HG02571 (cell line): ENCODE measurements around the gene BCAS1.

Experiments
- ATAC-seq: cut with Tn5 transposase; IDR thresholded peaks from one replicate; pipeline ENCODE4 v1.9.1; 2021; ENCODE audit warnings: mild to moderate bottlenecking, moderate library complexity; ENCODE audit not compliant: unreplicated experiment

Gene BCAS1

DNA sequence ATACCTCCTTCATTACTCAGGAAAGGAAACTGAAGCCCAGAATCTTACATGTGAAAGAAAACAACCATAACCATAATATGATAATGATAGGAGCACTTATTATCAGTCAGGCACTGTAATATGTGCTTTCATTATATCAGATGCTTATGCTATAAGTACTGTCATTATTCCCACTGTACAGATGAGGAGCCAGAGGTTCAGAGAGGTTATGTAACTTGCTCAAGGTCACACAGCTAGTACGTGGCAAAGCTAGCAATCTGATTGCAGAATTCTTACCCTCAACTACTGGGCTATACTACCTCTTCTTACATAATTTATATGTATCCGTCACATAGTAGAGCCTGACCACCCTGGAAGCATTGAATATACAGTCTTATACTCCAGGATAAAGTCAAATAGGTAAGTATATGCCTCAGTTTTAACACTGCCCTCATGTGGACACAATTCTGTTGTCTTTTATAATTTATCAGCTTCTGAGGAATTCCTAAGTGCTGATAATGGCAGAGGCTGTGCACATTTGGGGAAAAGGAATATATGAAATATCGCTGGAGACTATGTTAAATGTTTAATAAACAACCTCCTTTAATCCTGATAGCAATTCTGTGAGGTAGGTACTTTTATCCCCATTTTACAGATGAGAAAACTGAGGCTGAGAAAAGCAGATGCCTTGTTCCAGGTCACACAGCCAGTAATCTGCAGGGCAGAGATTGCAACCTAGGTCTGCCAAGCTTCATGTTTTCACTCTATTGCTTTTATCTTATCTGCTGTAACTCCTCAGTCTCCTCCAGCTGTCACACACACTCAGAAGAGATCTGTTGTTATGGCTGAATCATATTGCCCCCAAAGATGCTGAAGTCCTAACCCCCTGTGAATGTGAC, 13.4 kb downstream of the BCAS1 start:
- no peak for ATAC-seq

DNA sequence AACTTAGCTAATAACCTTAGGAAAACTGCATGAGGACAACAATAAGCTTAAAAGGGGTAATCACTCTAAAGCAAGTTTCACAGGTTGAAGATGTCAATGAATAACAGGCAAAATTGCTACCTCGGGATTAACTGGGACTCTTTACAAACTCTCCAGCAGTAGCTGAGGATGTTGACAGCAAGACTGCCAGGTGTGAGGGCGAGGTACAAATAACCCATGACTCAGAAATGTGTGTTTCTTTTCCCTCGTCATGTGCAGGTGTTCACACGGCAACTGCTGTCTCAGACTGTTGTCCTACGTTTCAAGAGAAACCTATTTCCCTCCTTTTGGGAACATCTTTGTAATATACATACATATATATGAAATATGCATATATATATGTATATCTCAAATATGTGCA, 15.9 kb downstream of the BCAS1 start:
- no peak for ATAC-seq

DNA sequence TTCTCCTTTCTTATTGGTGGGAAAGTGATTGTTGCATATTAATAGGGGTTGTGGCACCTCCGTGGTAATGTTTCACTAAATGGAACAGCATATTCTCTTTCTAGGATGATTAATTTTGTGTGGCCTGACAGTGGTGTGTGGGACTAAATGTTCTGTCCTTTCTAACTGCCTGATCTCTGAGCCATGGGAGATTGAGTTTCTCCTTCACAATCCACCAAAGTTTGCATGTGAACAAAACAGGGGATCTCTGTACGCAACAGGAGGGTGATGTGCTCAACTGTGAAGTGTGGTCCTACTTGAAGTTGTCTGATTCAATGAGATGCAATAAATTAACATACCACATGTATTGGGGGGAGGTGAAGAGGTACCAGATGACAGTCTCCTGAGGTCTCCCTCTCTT, 19.3 kb downstream of the BCAS1 start:
- no peak for ATAC-seq

DNA sequence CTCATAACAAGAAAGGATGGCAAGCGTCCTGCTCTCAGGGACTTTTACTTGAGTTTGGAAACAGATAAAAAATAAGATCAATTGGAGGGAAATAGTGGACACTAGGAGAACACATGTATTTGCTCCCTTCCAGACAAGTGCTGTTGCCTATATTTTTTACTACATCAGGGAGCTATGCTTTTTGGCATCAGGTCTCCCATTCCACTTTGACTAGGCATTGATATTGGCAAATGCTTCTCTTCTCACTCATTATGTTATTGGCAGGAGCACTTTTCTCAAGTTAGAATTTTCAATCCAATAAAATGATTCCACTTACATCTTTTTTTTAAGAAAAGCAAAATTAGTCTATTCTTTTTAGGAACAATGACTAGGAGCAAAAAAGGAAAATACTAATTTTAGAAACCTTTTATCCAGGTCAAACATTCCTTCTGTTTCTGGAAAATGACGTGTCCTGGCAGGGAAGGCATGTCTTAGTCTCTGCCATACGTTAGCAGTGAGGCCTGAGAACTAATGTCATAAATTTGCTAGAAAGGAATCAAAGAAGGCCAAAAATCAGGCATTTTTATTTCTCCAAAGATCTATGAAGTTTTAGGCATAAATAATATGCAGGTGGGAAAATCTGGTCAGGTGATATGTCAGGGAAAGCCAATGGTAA, 21.4 kb downstream of the BCAS1 start:
- no peak for ATAC-seq

DNA sequence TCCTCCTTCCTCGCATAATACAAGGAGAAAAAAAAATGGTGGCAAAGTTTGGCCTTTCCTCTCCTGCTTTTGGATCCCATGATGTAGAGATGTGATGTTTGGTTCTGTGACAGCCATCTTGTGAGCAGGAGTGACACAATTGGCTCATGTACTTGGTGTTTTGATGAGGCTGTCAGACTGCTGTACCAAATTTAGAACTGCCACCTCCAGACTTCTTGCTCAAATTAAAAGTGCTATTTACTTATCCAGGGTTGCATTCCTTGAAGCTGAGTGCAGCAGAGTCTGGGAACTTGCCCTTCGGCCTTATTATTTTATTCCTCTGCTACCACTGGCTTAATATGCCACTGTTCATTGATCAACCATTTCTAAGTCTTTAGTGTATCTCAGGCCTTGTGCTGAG, 21.9 kb downstream of the BCAS1 start:
- no peak for ATAC-seq

DNA sequence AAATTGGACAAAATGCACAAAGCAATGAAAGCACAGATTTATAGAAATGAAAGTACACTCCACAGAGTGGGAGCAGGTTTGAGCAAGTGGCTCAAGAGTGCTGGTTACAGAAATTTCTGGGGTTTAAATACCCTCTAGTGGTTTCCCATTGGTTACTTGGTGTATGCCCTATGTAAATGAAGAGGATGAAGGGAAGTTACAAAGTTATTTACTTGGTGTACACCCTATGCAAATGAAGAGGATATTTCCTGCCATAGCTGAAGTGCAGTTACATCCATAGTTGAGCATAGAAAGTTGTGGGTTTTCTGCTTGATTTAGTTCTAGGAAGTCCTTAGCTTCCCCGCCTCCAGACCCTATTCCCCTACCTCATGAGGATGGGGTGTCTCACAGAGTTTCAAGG, 22.7 kb downstream of the BCAS1 start:
- no peak for ATAC-seq

DNA sequence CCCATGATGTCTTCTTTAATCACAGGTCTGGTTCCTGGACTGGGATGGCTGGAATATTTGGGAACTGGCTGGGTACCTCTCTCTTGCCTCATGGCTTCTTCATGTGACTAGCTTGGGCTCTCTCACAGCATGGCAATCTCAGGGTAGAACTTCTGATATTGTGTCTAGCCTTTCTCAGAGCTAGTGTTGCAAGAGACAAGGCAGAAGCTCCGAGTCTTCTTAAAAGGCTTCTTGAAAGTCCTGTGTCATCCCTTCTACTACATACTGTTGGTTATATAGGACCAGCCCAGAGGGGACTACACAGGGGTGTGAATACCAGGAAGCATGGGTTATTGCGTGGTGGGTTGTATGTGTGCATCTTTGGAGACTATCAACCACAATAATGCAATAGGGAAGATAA, 23.3 kb downstream of the BCAS1 start:
- no peak for ATAC-seq

DNA sequence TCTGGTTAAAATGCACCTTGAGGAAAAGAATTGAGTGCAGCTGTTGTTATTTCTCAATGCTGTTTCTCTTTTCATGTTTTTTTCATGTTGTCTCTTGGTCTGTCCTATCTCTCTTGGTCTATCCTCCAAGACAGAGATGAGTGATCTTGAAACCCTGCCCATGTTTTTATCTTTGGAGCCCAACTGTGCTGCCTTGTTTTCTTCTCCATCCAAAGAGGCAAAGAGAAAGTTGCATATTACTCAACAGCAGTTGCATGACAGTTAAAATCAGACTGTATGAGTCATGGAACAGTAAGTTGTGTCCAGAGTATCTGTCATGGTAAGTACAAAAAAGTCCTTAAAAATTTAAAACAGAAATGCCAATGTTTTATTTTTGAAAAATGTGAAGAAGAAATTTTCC, 26.2 kb downstream of the BCAS1 start:
- ATAC-seq = peak; percentile 44

DNA sequence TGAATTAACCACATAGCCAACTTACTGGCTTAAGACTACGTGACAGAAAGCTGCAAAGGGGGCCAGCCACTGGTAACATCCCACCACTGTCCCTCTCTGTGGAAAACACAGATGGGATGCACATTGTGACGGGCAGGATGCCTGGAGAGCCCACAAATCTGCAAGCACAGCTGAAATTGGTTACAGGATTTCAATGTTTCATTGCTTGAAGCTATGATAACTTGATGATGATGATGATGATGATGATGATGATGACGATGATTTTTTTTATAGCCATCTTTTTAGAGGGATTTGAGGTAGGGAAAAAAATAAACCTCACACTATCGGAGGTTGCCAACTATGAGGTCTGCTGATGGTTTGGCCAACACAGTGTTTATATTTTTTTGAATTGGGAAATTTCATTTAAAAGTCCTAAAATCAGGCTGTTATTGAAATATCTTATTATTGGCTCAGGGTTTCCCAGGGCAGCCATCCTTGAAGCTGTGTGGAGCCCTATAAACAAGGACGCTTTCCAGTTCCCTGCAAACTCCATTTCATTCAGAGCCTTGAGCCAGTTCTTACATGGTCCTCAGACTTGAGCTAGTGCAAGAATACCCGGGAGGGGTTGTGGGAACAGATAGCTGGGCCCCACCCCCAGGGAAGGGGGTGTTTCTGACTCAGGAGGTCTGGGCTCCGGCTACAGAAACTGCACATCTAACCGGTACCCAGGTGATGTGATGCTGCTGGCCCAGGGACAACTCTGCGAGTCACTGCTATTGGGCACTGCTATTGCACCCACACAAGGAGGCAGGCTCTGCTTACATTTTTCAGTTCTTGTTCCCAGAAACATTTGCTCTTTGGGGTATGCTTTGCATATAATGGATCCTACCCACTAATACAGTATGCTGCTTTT, 27.1 kb downstream of the BCAS1 start:
- no peak for ATAC-seq

DNA sequence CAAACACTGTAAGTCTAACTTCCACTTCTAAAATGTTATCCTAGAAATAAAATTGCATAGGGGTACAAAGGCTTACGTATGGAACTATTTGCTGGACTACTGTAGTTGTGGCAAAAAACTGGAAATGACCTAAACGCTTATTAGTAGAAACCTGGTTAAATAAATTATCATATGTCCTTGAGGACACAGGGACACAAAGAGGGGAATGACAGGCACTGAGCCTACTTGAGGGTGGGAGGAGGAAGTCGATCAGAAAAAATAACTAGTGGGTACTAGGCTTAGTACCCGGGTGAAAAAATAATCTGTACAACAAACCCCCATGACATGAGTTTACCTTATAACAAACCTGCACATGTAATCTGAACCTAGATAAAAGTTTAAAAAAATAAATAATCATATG, 28.4 kb downstream of the BCAS1 start:
- no peak for ATAC-seq

DNA sequence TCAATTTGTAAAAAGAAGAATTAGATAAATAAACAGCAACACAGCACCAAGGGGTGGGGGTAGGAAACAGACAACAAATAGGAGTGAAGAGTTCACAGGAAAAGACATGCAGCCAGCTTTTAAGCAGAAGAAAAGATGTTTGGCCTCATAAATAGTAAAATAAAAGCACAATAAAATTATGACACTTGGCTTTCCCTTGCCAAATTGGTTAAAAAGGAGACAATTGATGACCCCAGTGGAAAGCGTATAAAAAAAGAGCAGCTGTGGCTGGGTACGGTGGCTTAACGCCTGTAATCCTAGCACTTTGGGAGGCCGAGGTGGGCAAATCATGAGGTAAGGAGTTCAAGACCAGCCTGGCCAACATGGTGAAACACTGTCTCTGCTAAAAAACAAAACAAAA, 29.1 kb downstream of the BCAS1 start:
- ATAC-seq = no peak

DNA sequence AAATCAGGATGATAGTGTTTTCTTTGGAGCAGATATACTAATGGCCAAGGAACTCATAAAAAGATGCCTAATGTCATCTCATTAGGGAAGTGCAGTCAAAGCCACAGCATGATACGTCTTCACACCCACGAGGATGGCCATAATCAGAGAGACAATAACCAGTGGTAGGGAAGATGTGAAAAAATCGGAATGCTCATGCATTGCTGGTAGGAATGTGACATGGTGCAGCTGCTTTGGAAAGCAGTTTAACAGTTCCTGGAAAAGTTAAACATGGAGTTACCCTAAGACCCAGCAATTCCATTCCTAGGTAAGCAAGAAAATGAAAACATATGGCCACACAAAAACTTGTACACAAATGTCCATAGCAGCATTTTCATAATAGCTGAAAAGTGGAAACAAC, 29.9 kb downstream of the BCAS1 start:
- ATAC-seq = no peak

DNA sequence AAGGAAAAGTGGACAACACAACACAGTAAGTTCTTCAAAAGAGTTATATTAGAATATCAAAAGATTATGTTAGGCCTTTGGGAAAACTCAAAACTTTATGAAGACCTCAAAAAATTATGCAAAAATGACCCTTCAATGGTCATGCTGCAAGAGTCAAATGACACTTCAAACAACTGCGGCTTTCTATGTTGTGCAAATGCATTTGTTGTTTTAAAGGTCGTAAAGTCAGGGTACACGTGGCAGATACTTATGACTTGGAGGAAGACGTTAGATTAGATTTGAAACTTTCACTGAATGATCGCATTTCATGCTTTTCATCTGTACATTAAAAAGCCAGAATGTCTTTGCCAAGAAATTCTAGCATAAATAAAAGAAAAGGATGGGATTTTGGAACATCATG, 31.4 kb downstream of the BCAS1 start:
- no peak for ATAC-seq

DNA sequence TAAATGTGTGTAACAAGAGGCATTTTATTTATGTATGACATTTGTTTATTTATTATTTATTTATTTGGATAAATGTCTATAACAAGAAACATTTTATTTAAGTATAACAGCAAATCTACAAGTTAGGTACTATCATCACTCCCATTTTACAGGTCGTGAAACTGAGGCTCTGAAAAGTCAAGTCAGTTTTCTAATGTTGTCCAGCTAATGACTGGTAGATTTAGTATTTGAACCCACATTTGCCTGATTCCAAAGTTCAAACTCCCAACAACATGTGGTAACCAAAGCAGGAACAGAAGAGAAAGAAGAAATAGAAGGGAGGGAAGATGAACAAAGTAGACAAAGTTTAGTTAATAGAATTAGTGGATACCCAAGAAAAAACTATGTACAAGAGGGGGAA, 32.9 kb downstream of the BCAS1 start:
- no peak for ATAC-seq

DNA sequence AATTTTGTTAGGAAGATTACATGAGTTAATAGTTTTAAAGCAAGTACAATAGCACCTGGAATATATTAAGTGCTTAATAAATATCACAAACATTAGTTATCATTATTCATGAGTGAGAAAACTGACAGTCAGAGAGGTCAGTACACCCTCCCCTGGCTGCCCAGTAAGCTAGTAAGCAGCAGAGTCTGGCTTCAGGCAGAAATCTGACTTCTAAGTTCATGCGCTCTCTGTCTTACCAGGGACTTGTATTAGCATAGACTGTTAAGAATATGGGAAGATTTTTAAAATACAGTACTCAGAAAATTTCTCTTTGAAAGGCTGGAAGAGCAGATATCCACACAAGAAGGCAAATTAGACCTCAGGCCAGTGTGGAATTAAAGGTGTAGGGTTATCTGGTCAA, 40.8 kb downstream of the BCAS1 start:
- ATAC-seq = no peak

DNA sequence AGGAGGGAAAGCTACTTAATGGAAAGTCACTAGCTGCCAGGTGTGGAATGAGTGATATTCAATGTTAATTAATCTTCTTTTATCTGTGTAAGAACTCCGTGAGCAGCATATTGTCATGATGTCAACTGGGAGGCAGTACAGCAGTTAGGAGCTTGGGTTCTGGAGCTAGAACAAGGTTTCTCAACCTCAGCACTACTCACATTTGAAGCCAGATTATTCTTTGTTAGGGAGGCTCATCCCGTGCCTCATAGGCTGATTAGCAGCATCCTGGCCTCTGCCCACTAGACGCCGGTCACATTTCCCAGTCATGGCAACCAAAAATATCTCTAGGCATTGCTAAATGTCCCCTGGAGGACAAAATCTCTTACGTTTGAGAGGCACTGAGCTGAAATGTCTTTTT, 41.2 kb downstream of the BCAS1 start:
- no peak for ATAC-seq

DNA sequence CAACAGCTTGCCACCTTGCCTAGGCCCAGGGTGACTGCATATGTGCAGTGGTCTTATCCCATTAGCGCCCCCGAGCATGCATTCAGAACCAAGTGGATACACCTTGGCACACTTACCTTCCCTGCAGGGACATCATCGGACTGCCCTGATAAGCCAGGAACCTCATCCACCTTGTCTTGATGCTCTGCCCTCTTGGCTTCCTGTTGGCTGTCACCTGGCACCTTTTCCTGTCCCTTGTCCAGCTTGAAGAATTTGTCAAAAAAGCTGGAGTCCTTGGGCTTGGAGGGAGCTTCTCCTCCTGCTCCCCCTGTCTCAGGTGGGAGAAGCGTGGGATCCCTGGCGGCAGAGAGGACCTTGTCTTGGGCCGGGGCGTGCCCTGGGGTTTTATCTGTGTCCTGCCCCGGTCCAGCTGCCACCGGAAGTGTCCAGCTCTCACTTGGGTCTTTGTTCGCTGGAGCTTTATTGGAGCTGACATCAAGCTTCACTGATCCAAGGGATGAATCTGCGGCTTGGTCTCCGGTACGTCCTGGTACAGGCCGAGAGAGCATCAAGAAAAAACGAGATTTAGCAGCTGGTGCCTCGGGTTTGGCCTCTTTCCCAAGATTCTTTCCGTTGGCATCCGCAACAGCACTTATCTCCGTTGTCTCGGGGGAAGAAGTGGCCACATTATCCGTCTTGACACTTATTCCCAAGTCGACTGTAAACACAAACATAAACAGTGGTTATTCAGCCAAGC, 42.0 kb downstream of the BCAS1 start:
- ATAC-seq = no peak

DNA sequence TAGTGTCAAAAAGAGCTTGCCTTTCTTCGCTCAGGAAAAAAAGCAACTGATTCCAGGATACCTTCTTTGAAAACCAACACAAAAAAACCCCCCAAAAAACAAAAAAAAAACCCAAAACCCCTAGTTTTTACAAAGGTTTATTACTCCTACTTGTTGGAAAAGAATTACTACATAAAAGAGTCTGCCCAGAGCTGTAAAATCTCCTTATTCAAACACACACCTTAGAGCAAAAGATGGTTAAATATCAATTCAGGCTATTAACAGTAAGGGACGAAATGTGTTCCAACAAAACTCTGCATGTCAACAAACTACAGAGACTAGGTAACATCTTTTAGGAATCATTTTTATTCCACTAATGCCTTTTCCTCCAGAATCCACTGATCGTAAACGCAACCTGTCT, 42.7 kb downstream of the BCAS1 start:
- ATAC-seq = no peak

DNA sequence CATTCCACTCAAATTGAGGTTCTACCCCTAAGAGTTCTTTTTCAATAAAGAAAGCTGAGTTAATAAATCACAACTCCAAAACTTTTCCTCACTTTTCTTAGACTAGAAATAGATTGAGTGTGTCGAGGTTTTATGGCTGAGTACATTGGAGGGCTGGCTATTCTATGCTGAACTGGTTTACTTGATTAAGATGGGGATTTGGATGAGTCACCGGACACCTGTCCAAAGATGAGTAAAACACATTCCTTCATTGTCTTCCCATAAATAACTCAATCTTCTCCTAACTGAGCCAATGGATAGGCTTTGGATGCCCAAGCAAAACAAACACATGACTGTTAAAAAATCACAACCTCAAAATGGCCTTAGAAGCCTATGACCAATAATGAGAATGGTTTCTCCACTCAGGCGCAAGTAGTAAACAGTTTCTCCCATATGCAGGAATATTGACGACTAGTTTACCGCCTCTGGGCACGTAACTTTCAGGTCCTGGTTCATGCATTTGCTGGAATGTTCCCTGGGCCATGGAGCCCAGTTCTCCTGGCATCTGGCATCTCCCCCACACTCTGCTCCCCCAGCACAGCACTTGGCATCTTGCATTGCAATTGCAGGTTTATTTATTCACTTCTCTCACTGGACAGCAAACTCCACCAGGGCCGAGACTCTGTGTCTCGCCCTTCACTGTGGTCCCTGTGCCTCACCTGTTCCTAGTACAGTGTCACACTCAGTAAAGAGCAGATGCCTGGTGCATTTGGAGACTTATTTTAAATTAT, 43.9 kb downstream of the BCAS1 start:
- no peak for ATAC-seq

DNA sequence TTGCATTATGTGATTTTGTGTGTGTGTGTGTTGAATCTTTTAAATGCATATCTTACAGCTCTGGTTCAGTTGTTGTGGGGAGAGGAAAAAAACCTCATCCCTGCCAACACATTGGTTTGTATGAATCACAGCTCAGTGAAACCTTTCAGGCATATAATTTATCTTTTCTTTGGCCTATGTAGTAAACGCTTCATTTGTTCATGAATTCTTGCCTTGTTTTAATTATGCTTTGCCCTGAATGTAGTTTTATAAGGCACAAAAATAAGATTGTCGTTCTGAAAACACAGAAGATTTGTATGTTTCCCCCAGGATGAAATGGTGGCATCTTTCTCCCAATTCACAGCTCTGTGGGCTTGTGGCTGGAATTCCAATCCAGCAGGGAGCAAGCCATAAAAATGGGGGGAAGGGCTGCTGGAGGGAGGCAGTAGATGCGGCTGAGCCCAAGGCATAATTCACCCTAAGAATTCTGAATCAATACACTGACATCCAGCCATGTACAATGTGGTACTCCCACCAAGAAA, 45.1 kb downstream of the BCAS1 start:
- ATAC-seq = no peak
